ENCODE results near the gene FBXW7.

The FBXW7 gene

GRCh38 chr4:152289941-152290340, 246.0 kb downstream of the FBXW7 start:
- in situ Hi-C loops (cut with HindIII; ENCODE audit: low sequenced_read_pairs), result no loop called here
- DNase-seq (ENCODE audit: low read depth), result no peak
- no peak for TF ChIP-seq CTCF (IDR thresholded peaks at IDR 0.05; ENCODE audit: low read depth, low read length, missing control alignments)
- no peak overlapping the region for H3K4me3 ChIP-seq (ENCODE audit: low read depth, low read length)

GRCh38 chr4:152289541-152289940, 246.4 kb downstream of the FBXW7 start:
- TF ChIP-seq CTCF (IDR thresholded peaks at IDR 0.05; ENCODE audit: low read depth, low read length, missing control alignments), result no peak
- no peak for DNase-seq (ENCODE audit: low read depth)
- H3K4me3 ChIP-seq (ENCODE audit: low read depth, low read length), result no peak overlapping the region
- in situ Hi-C loops (cut with HindIII; ENCODE audit: low sequenced_read_pairs), result no loop called here

- TF ChIP-seq CTCF (IDR thresholded peaks at IDR 0.05; ENCODE audit: low read depth, low read length, missing control alignments), result no peak
- in situ Hi-C loops (cut with HindIII; ENCODE audit: low sequenced_read_pairs), result no loop called here
- H3K4me3 ChIP-seq (ENCODE audit: low read depth, low read length), result no peak overlapping the region
- DNase-seq (ENCODE audit: low read depth), result no peak
Measured at GRCh38 chr4:152283801-152284470, 252.0 kb downstream of the FBXW7 start.

- DNase-seq (ENCODE audit: low read depth), result no peak
- no peak overlapping the region for H3K4me3 ChIP-seq (ENCODE audit: low read depth, low read length)
- no peak for TF ChIP-seq CTCF (IDR thresholded peaks at IDR 0.05; ENCODE audit: low read depth, low read length, missing control alignments)
- in situ Hi-C loops (cut with HindIII; ENCODE audit: low sequenced_read_pairs), result no loop called here
Measured at GRCh38 chr4:152281822-152282221, 254.1 kb downstream of the FBXW7 start.

- no peak for TF ChIP-seq CTCF (IDR thresholded peaks at IDR 0.05; ENCODE audit: low read depth, low read length, missing control alignments)
- H3K4me3 ChIP-seq (ENCODE audit: low read depth, low read length), result no peak overlapping the region
- DNase-seq (ENCODE audit: low read depth), result no peak
- in situ Hi-C loops (cut with HindIII; ENCODE audit: low sequenced_read_pairs), result no loop called here
Measured at GRCh38 chr4:152281211-152281610, 254.7 kb downstream of the FBXW7 start.

- no peak overlapping the region for H3K4me3 ChIP-seq (ENCODE audit: low read depth, low read length)
- in situ Hi-C loops (cut with HindIII; ENCODE audit: low sequenced_read_pairs), result no loop called here
- no peak for TF ChIP-seq CTCF (IDR thresholded peaks at IDR 0.05; ENCODE audit: low read depth, low read length, missing control alignments)
- no peak for DNase-seq (ENCODE audit: low read depth)
Measured at GRCh38 chr4:152279234-152279566, 256.7 kb downstream of the FBXW7 start.

All from astrocyte of the cerebellum (primary cell).